PC-9 (cell line): Measurements from ENCODE around the gene NEFH. TPM values are rescaled to one million over a fixed set of nuclear protein-coding genes. Genes with fewer than 3 reads are reported as not detected.

ENCODE experiments used
- BruUV-seq: library from RNA; stranded (reverse); fragments of 400-500 nt; replicated peaks from 2 replicates; lab custom pipeline; 2021; lab: Mats Ljungman, UMichigan
- CTCF ChIA-PET: fragments of 300-600 bp; sonication (Branson Sonifier 250); formaldehyde crosslinking; loops from one replicate; lab custom pipeline; 2022; ENCODE audit warnings: antibody characterized with exemption; lab: Charles Lee
- POLR2A ChIA-PET: fragments of 300-600 bp; sonication (Branson Sonifier 250); formaldehyde crosslinking; loops from one replicate; lab custom pipeline; 2022; ENCODE audit warnings: antibody characterized with exemption; ENCODE audit not compliant: unreplicated experiment; lab: Charles Lee
- DNase-seq, 2 experiments: peaks; one replicate each; pipeline versions ENCODE4 v3.0.0 to v3.0.0-alpha.2; 2015 to 2022; ENCODE audit warnings: mixed read lengths in 1 of 2
- H2AFZ ChIP-seq: fragments of 200-600 bp; sonication (generic); 2 replicates; pipeline ENCODE4 v1.8.1; 2017; ENCODE audit warnings: antibody characterized with exemption
- H3F3A ChIP-seq: fragments of 200-600 bp; sonication (generic); 2 replicates; pipeline ENCODE4 v1.8.1; 2017; ENCODE audit warnings: antibody characterized with exemption, mild to moderate bottlenecking, low read depth; ENCODE audit not compliant: insufficient read depth
- H3K27ac ChIP-seq: fragments of 200-600 bp; sonication (generic); 2 replicates; pipeline ENCODE4 v1.6.1; 2016; ENCODE audit warnings: mixed run types
- H3K27me3 ChIP-seq: fragments of 200-600 bp; sonication (generic); 2 replicates; pipeline ENCODE4 v1.6.1; 2016; ENCODE audit warnings: low read depth, mixed run types; ENCODE audit not compliant: insufficient read depth
- H3K36me3 ChIP-seq: fragments of 200-600 bp; sonication (generic); 2 replicates; pipeline ENCODE4 v1.6.1; 2016; ENCODE audit warnings: low read depth, mixed run types
- H3K4me1 ChIP-seq: fragments of 200-600 bp; sonication (generic); replicated peaks from 2 replicates; pipeline ENCODE4 v1.6.1; 2016; ENCODE audit warnings: mixed run types; ENCODE audit not compliant: insufficient read depth
- H3K4me2 ChIP-seq: fragments of 200-600 bp; sonication (generic); 2 replicates; pipeline ENCODE4 v1.6.1; 2017; ENCODE audit warnings: mixed run types
- H3K4me3 ChIP-seq: fragments of 200-600 bp; sonication (generic); 2 replicates; pipeline ENCODE4 v1.6.1; 2016; ENCODE audit warnings: mixed run types
- H3K79me2 ChIP-seq: fragments of 200-600 bp; sonication (generic); 2 replicates; pipeline ENCODE4 v1.6.1; 2017; ENCODE audit warnings: low read depth, mixed run types
- H3K9me2 ChIP-seq: fragments of 200-600 bp; sonication (generic); 2 replicates; pipeline ENCODE4 v1.8.1; 2017; ENCODE audit warnings: mild to moderate bottlenecking; ENCODE audit not compliant: insufficient read depth
- H3K9me3 ChIP-seq: fragments of 200-600 bp; sonication (generic); 2 replicates; pipeline ENCODE4 v1.8.1; 2016; ENCODE audit warnings: low read depth; ENCODE audit not compliant: insufficient read depth
- H4K20me1 ChIP-seq: fragments of 200-600 bp; sonication (generic); 2 replicates; pipeline ENCODE4 v1.8.1; 2017; ENCODE audit not compliant: insufficient read depth
- CTCF ChIP-seq: fragments of 200-600 bp; sonication (generic); conservative IDR thresholded peaks from 2 replicates; pipeline ENCODE4 v1.6.1; 2017; ENCODE audit warnings: mixed run types, antibody characterized with exemption, mild to moderate bottlenecking, moderate library complexity
- EZH2 ChIP-seq: fragments of 200-600 bp; sonication (generic); IDR thresholded peaks from 2 replicates; pipeline ENCODE4 v1.8.0; 2017; ENCODE audit warnings: antibody characterized with exemption, low read depth
- intact Hi-C: fragments of 100-400 bp; cut with micrococcal nuclease; formaldehyde crosslinking; loops from one replicate; pipeline ENCODE4 v1.10.0; 2022; ENCODE audit not compliant: unreplicated experiment
- total RNA-seq: library from RNA; stranded (reverse); gene quantifications from 2 replicates; pipeline ENCODE4 v1.2.3, GENCODE V29; 2021

Gene NEFH
- total RNA-seq, 1 experiment from 2014 or later, result 6.9 TPM

- no peaks in the 10 kb centered on the region for H4K20me1 ChIP-seq
- ChIA-PET CTCF (no interaction called here), POLR2A (no interaction called here)
- no peaks in the 10 kb centered on the region for H3K4me1 ChIP-seq
- no peak for DNase-seq
- H3K36me3 ChIP-seq, result no peaks in the 10 kb centered on the region
- H3K27me3 ChIP-seq, result no peaks in the 10 kb centered on the region
- TF ChIP-seq CTCF (no peak), EZH2 (no peak)
- no peaks in the 10 kb centered on the region for H3K9me2 ChIP-seq
- no peak overlapping the region for H3K4me3 ChIP-seq
- no peaks in the 10 kb centered on the region for H3K9me3 ChIP-seq
- H3F3A ChIP-seq, result no peaks in the 10 kb centered on the region
- intact Hi-C loops, result no loop called here
- BruUV-seq, result no TSS peak
- no peak overlapping the region for H3K27ac ChIP-seq
- no peaks in the 10 kb centered on the region for H3K79me2 ChIP-seq
- H3K4me2 ChIP-seq, result no peak overlapping the region
- H2AFZ ChIP-seq, result no peak overlapping the region
Observed at GRCh38 chr22:29503811-29504372, 23.9 kb downstream of the NEFH start.

- H2AFZ ChIP-seq, result no peak overlapping the region
- H3F3A ChIP-seq, result no peaks in the 10 kb centered on the region
- no peak overlapping the region for H3K4me2 ChIP-seq
- no peaks in the 10 kb centered on the region for H4K20me1 ChIP-seq
- no peaks in the 10 kb centered on the region for H3K9me2 ChIP-seq
- H3K9me3 ChIP-seq, result no peaks in the 10 kb centered on the region
- ChIA-PET POLR2A (no interaction called here), CTCF (no interaction called here)
- H3K36me3 ChIP-seq, result no peaks in the 10 kb centered on the region
- no peaks in the 10 kb centered on the region for H3K79me2 ChIP-seq
- no TSS peak for BruUV-seq
- no peaks in the 10 kb centered on the region for H3K27me3 ChIP-seq
- no peak for TF ChIP-seq CTCF
- no peak for TF ChIP-seq EZH2
- H3K27ac ChIP-seq, result no peak overlapping the region
- intact Hi-C loops, result no loop called here
- DNase-seq, result no peak
- no peaks in the 10 kb centered on the region for H3K4me1 ChIP-seq
- no peak overlapping the region for H3K4me3 ChIP-seq
Observed at GRCh38 chr22:29509298-29509697, 29.3 kb downstream of the NEFH start.

- no peak overlapping the region for H3K4me2 ChIP-seq
- H3K9me3 ChIP-seq, result no peaks in the 10 kb centered on the region
- POLR2A ChIA-PET, result no interaction called here
- H3K27me3 ChIP-seq, result no peaks in the 10 kb centered on the region
- H3K79me2 ChIP-seq, result no peaks in the 10 kb centered on the region
- no peak for DNase-seq
- no peak overlapping the region for H3K27ac ChIP-seq
- no peaks in the 10 kb centered on the region for H4K20me1 ChIP-seq
- no peaks in the 10 kb centered on the region for H3F3A ChIP-seq
- H2AFZ ChIP-seq, result no peak overlapping the region
- no peak overlapping the region for H3K4me3 ChIP-seq
- H3K4me1 ChIP-seq, result no peaks in the 10 kb centered on the region
- no peaks in the 10 kb centered on the region for H3K36me3 ChIP-seq
- CTCF ChIA-PET, result no interaction called here
- intact Hi-C loops, result no loop called here
- no peaks in the 10 kb centered on the region for H3K9me2 ChIP-seq
- BruUV-seq, result no TSS peak
- TF ChIP-seq EZH2 (no peak), CTCF (no peak)
Observed at GRCh38 chr22:29509815-29510214, 29.8 kb downstream of the NEFH start.
